ENCODE results near the gene DSTN.

Gene DSTN

GRCh38 chr20:17637413-17637780 is 67.5 kb downstream of the DSTN start:
- no peak for DNase-seq (ENCODE audit: low read depth in 2 of 2)

DNA sequence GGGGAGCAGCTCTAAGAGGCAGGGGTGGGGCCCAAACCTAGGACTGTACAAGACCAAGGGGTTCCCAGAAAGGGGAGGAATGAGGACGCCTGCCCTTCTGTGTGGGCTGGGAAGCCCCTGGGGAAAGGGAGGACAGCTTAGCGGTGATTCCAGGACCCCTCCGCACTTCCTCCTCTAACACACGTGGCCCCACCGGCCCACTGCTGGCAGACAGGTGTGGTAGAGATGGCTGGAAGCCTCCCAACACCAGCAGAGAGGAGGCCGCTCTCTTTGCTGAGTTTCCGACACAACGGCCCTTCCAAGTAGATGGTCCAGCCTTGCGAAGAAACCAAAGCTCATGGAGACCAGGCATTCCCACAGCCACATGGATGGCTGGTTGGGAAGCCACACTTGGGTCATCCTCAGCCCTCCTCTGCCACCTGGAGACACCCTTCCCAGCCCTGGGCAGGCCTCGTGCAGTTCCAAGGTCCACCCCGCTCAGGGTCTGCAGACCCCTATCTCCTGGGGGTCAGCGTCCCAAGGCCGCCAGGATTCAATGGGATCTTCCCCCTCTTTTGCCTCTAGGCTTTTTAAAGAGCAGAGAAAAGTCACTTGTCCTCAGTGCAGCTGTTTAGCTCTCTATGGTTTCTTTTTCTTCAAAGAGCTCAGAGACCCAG is 68.2 kb downstream of the DSTN start:
- DNase-seq (ENCODE audit: low read depth in 2 of 2): no peak

GRCh38 chr20:17638835-17639407 is 69.0 kb downstream of the DSTN start:
- no peak for DNase-seq (ENCODE audit: low read depth in 2 of 2)

- DNase-seq (ENCODE audit: low read depth in 2 of 2): no peak
Measured at GRCh38 chr20:17640146-17640874, 70.4 kb downstream of the DSTN start.

DNA sequence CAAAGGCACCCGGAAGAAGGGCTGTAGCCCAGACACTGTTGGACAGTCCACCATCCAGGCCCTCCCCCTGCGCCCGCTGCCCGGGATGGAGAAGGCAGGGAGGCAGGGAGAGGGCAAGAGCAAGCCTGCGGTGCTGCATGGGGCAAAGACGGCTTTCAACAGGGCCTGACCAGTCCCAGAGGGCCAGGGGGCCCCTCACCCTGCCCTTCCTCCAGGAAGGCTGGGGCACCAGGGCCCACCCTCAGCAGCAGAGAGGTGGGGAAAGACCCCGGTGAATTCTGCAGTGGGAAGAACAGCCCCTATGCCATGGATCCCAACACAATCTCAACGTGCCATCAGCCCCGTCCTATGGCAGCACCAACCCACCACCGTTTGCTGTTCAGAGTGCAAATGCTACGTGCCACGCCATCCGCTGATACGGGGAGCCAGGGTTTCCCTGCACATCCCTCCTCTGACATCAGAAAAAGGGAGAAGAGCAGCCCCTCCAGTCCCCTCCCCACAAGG is 71.1 kb downstream of the DSTN start:
- no peak for DNase-seq (ENCODE audit: low read depth in 2 of 2)

DNA sequence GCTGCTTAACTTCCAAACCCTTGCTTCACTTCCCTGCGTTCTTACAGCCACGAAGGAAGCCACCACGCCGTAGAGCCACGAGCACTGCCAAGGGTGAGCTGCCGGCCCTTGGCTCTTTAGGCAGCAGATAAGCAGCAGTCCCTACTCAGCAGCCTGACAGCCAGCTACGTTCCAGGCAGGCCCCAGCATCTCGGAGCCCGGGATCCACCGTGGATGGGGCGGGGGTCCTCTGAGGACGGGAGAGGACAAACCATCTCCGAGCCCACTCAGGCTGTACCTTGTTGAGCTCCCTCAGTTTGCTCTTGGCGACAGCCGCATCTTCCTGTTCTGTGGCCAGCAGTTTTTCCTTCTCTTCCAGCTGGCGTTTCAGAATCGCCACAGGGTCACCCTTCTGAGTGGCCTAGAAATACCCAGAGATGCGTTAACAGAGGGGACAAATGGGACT is 71.7 kb downstream of the DSTN start:
- DNase-seq (ENCODE audit: low read depth in 2 of 2): no peak

DNA sequence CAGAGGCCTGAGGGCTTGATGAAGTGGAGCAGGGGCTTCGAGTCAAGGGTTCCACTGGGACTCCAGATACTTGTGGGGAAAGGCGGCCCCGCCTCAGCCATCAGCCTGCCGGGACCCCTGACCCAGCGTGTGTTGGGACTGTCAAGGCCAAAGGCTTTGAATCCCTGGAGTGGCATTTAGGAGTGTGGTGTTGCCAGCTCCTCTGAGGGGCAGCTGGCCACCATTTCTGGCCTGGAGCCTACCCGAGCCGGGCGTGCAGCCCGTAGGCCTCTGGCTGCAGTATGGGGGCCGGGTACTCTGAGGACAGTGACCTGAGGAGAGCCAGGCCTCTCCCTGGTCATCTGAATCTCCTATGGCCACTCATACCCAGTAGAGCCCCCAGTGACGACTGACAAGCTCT is 72.1 kb downstream of the DSTN start:
- no peak for DNase-seq (ENCODE audit: low read depth in 2 of 2)

GRCh38 chr20:17642404-17643269 is 72.8 kb downstream of the DSTN start:
- no peak for DNase-seq (ENCODE audit: low read depth in 2 of 2)

DNA sequence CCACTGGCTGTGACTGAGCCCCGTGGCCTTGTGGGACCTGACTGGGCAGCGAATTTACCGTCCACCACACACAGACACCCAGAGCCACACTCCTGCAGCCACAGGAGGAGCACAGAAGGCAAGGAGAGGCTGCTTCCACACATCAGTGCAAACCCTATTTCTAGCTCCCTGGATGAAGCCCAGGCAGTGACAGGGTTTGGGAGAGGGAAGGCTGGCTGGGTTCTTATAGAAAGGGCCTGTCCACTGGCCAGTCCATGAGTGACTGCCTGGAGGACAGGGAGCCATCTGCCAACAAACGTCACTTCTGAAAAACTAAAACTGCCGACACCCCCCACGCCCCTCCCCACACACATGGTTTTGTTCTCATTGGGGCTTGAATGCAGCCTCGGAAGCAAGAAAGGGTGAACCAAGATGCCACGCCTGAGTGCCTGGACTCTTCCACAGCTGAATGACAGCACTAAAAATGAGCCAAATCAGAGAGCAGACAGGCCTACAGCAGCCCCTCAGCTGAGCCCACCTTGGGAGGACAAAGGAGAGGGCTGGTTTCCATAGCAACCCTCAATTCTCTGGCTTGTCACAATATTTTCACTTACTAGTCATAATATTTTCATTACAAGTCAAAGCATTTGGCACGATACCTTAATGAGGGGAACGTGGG is 73.8 kb downstream of the DSTN start:
- no peak for DNase-seq (ENCODE audit: low read depth in 2 of 2)

- no peak for DNase-seq (ENCODE audit: low read depth in 2 of 2)
Measured at GRCh38 chr20:17644451-17644850, 74.6 kb downstream of the DSTN start.

- DNase-seq (ENCODE audit: low read depth in 2 of 2): no peak
Measured at GRCh38 chr20:17645010-17645409, 75.1 kb downstream of the DSTN start.

GRCh38 chr20:17645546-17646208 is 75.8 kb downstream of the DSTN start:
- DNase-seq (ENCODE audit: low read depth in 2 of 2): no peak

GRCh38 chr20:17646209-17646960 is 76.5 kb downstream of the DSTN start:
- no peak for DNase-seq (ENCODE audit: low read depth in 2 of 2)

- no peak for DNase-seq (ENCODE audit: low read depth in 2 of 2)
Measured at GRCh38 chr20:17646961-17647301, 77.1 kb downstream of the DSTN start.

DNA sequence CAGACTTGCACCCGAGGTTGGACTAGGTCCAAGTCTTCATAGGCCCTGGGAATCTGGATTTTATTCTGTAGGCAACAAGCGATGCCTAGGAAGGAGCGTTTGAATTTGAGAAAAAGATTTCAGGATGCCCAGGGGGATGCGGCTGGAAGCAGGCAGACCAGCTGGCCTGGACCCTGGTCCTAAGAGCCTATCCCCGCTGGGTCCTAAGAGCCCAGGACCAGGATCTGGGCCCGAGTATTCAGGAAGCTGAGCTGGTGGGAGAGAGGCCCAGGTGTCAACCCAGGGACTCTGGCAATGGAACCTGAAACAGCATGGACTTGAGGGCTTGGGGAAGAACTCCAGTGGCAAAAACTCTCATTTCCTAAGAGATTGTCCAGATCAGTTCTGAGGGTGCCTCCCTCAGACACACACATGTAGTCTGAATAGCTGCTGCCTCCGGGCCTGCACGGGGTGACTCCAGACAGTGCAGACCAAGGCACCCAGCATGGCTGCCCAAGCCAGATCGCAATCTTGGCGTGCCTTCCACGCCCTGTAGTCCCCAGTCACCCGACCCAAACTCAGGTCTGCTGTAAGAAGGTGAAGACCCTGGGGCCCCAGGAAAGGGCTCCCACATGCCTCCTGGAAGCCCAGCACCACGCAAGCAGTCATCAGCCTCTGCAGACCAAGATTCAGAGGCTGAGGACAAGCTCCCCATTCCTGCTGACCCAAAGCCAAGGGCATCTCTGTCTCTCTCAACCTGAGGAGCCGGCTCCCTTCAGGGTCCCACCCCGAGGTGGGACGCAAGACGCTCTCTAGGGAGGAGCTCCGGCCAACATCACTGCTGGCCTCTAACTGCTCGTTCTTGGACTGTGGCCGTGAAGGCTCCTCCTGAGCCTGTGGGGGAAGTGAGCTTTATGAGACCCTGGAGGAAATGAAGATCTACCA is 77.8 kb downstream of the DSTN start:
- DNase-seq (ENCODE audit: low read depth in 2 of 2): no peak

- no peak for DNase-seq (ENCODE audit: low read depth in 2 of 2)
Measured at GRCh38 chr20:17648315-17648646, 78.4 kb downstream of the DSTN start.

GRCh38 chr20:17648791-17649730 is 79.2 kb downstream of the DSTN start:
- no peak for DNase-seq (ENCODE audit: low read depth in 2 of 2)
